ENCODE data around the gene DPH1. TPM values are rescaled to one million over a fixed set of nuclear protein-coding genes. Genes with fewer than 3 reads are reported as not detected.

DPH1 gene
- total RNA-seq, 2 donors from 2014 or later: 31.1 to 48.3 TPM

DNA sequence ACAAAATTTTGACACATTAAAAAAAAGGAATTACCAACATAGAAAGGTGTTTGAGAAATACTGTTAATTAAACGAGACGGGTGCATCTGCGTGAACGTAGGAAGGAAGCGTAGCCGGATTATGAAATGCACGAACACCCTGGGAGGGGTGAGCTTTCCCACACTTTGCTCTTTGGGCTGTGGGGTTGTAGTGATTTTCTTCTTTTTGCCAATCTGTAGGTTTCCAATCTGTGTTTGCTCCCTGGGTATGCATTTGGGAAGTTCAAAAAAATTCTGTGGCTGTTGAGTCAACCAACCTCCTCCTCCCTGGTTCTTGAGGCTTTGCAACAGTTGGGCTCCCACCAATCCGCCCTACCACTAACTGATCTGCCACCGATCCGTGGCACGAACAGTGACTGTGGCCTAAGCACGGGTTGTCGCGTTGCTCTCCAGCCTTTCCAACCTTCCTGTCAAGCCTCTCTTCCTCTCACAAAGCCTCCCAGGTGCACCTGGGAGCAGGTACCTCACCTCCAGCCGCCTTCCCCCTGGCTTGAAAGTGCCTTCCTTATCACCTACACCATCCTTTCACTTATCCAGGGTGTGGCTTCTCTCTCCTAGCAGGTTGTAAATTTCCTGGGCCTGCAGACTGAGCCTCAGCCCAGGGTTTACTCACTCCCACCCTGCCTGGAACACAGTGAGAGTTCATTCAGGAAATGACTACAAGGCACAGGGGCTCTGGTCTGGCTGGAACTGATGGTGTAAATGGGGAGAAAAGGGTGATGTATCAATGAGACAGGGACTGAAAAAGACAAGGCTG, 21.4 kb upstream of the DPH1 start:
- H3K36me3 ChIP-seq (ENCODE audit: control insufficient read depth, insufficient read depth, low read length): peaks cover 59% of the 10 kb centered on the region
- H3K4me1 ChIP-seq (ENCODE audit: control insufficient read depth, insufficient read depth, low read length): peaks cover 9% of the 10 kb centered on the region
- TF ChIP-seq, protein P1, sequence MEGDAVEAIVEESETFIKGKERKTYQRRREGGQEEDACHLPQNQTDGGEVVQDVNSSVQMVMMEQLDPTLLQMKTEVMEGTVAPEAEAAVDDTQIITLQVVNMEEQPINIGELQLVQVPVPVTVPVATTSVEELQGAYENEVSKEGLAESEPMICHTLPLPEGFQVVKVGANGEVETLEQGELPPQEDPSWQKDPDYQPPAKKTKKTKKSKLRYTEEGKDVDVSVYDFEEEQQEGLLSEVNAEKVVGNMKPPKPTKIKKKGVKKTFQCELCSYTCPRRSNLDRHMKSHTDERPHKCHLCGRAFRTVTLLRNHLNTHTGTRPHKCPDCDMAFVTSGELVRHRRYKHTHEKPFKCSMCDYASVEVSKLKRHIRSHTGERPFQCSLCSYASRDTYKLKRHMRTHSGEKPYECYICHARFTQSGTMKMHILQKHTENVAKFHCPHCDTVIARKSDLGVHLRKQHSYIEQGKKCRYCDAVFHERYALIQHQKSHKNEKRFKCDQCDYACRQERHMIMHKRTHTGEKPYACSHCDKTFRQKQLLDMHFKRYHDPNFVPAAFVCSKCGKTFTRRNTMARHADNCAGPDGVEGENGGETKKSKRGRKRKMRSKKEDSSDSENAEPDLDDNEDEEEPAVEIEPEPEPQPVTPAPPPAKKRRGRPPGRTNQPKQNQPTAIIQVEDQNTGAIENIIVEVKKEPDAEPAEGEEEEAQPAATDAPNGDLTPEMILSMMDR (conservative IDR thresholded peaks at IDR 0.05): no peak
- no peak overlapping the region for H3K27ac ChIP-seq (ENCODE audit: low read depth, low read length)
- no peak overlapping the region for H3K4me3 Mint-ChIP-seq
- H3K27me3 Mint-ChIP-seq (ENCODE audit: insufficient read depth): peaks cover 25% of the 10 kb centered on the region
- no peak overlapping the region for H3K9ac ChIP-seq (ENCODE audit: extremely low read depth, low read length, poor library complexity, severe bottlenecking)
- H3K27me3 ChIP-seq (ENCODE audit: control insufficient read depth, insufficient read depth, low read length, poor library complexity, severe bottlenecking): no peaks in the 10 kb centered on the region
- H3K9me3 Mint-ChIP-seq: no peaks in the 10 kb centered on the region
- no peak overlapping the region for H3K27ac Mint-ChIP-seq
- 90 to 91% methylated on average over 15 of the region's 15 CpGs for WGBS, 2 experiments (ENCODE audit: insufficient coverage in 1 of 2, insufficient read length in 1 of 2)
- peaks cover 20% of the 10 kb centered on the region for H3K4me1 Mint-ChIP-seq
- H3K4me3 ChIP-seq (ENCODE audit: low read length): no peak overlapping the region
- DNase-seq: peak; percentile 53
- H3K36me3 Mint-ChIP-seq (ENCODE audit: low read depth): peaks cover 36% of the 10 kb centered on the region
- H3K9me3 ChIP-seq (ENCODE audit: control insufficient read depth, low read length): no peaks in the 10 kb centered on the region

DNA sequence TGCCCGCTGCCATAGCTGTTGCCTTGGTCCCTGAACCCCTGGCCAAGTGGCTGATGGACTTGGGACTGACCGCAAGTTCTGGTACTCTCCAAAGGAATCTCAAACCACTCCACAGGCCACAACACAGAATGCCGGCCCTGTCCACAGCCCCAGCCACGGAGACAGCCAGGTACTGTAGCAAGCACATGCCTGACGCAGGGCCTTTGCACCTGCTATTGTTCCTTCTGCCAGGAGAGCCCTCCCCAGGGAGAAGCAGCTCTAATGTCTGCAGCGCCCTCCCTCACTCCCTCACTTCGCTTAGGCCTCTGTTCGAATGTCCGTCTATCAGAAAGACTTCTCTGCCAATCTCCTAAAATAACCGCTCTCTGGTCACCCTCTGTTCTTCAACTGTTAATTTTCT, 20.2 kb upstream of the DPH1 start:
- Mint-ChIP-seq H3K4me1 (peaks cover 20% of the 10 kb centered on the region), H3K27me3 (ENCODE audit: insufficient read depth) (peaks cover 33% of the 10 kb centered on the region), H3K27ac (no peak overlapping the region), H3K9me3 (no peaks in the 10 kb centered on the region), H3K36me3 (ENCODE audit: low read depth) (peaks cover 42% of the 10 kb centered on the region), H3K4me3 (no peak overlapping the region)
- WGBS, 2 experiments (ENCODE audit: insufficient coverage in 1 of 2, insufficient read length in 1 of 2): 97 to 100% methylated on average over 10 of the region's 10 CpGs
- Histone ChIP-seq H3K27ac (ENCODE audit: low read depth, low read length) (no peak overlapping the region), H3K27me3 (ENCODE audit: control insufficient read depth, insufficient read depth, low read length, poor library complexity, severe bottlenecking) (no peaks in the 10 kb centered on the region), H3K36me3 (ENCODE audit: control insufficient read depth, insufficient read depth, low read length) (peaks cover 61% of the 10 kb centered on the region), H3K9me3 (ENCODE audit: control insufficient read depth, low read length) (no peaks in the 10 kb centered on the region), H3K4me3 (ENCODE audit: low read length) (no peak overlapping the region), H3K4me1 (ENCODE audit: control insufficient read depth, insufficient read depth, low read length) (peaks cover 9% of the 10 kb centered on the region), H3K9ac (ENCODE audit: extremely low read depth, low read length, poor library complexity, severe bottlenecking) (no peak overlapping the region)
- TF ChIP-seq, protein P1 (conservative IDR thresholded peaks at IDR 0.05): no peak
- DNase-seq: no peak

DNA sequence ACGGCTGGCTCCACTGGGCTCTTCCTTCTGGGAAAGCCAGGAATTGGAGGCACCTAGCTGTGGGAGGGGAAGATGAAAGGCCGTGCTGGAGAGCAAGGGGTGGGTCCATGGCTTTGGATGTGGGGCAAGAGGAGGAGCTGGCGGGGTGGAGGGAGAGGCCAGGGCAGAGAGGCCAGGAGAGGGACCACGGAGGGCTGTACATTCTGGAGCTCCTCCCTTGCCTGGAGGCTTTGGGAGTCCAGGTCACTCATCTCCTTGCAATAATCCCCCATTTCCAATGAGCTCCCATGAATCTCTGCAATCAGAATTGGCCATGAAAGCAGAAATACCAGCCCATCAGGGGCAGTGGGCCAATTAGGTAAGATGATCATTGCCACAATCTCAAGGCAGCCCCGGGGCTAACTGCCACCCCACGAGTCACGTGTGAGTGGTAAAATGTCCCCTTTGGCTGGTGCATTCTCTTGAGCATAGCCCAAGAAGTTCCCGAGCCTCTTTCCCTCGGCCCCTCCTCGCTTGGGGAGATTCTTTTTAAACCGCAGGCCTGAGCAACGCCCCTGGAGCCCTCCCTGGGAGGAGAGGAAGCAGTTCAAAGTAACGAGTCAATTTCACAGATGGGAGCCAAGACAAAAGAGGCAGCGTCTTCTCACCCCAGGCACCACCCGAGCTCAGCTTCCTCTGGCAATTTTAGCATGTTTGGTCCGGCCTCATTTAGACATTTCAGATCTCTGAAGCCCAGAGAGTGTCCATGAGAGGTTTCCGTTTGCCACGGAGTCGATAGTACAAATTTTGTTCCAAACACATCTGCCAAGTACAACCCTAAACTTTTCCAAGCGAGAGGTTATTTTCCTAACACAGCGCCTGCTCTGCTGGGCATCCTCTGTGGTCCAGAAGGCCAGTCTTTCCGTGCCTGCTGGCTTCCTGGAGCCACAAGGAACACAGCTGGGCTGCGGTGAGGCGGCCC, 18.3 kb upstream of the DPH1 start:
- peak; percentile 84 for DNase-seq
- no peak overlapping the region for H3K4me3 ChIP-seq (ENCODE audit: low read length)
- H3K27ac ChIP-seq (ENCODE audit: low read depth, low read length): no peak overlapping the region
- Mint-ChIP-seq H3K4me3 (no peak overlapping the region), H3K4me1 (peaks cover 20% of the 10 kb centered on the region), H3K27ac (no peak overlapping the region), H3K36me3 (ENCODE audit: low read depth) (peaks cover 45% of the 10 kb centered on the region), H3K9me3 (no peaks in the 10 kb centered on the region), H3K27me3 (ENCODE audit: insufficient read depth) (peaks cover 42% of the 10 kb centered on the region)
- H3K9me3 ChIP-seq (ENCODE audit: control insufficient read depth, low read length): no peaks in the 10 kb centered on the region
- H3K4me1 ChIP-seq (ENCODE audit: control insufficient read depth, insufficient read depth, low read length): peaks cover 9% of the 10 kb centered on the region
- TF ChIP-seq, protein P1 (conservative IDR thresholded peaks at IDR 0.05): no peak
- H3K36me3 ChIP-seq (ENCODE audit: control insufficient read depth, insufficient read depth, low read length): peaks cover 49% of the 10 kb centered on the region
- 30 to 47% methylated on average over 12 to 24 of the region's 24 CpGs for WGBS, 2 experiments (ENCODE audit: insufficient coverage in 1 of 2, insufficient read length in 1 of 2)
- H3K9ac ChIP-seq (ENCODE audit: extremely low read depth, low read length, poor library complexity, severe bottlenecking): no peak overlapping the region
- no peaks in the 10 kb centered on the region for H3K27me3 ChIP-seq (ENCODE audit: control insufficient read depth, insufficient read depth, low read length, poor library complexity, severe bottlenecking)

Data from endodermal cell (in vitro differentiated cells).